Mononuclear cell (primary cell): ENCODE measurements around the gene PUS10. TPM values are rescaled to one million over a fixed set of nuclear protein-coding genes. Genes with fewer than 3 reads are reported as not detected.
A peak's percentile ranks its signal among the peaks of the same experiment; 100 is the strongest.
"Not testable (repeated sequence)": the region's sequence is repeated elsewhere in the genome, so short reads cannot be mapped to it uniquely, and the experiment has no call there.

Experiments
- H3K27me3 ChIP-seq: 2 replicates; pipeline ENCODE4 v1.6.0; 2011; ENCODE audit warnings: low read length, control low read depth; ENCODE audit not compliant: insufficient read depth
- H3K4me1 ChIP-seq: 2 replicates; pipeline ENCODE4 v1.5.1; 2011; ENCODE audit warnings: mild to moderate bottlenecking, low read length, control low read depth; ENCODE audit not compliant: insufficient read depth
- H3K4me3 ChIP-seq: 2 replicates; pipeline ENCODE4 v1.5.1; 2011; ENCODE audit warnings: mild to moderate bottlenecking, low read length, moderate library complexity
- H3K9me3 ChIP-seq: 2 replicates; pipeline ENCODE4 v1.5.1; 2011; ENCODE audit warnings: low read depth, mild to moderate bottlenecking, control low read depth, low read length
- total RNA-seq: library from RNA; depleted of rRNA; stranded (reverse); fragments of >200 nt; gene quantifications from one replicate; pipeline ENCODE4 v1.2.3, GENCODE V29; 2012

Gene PUS10
- total RNA-seq, 1 donor = 3.6 TPM

DNA sequence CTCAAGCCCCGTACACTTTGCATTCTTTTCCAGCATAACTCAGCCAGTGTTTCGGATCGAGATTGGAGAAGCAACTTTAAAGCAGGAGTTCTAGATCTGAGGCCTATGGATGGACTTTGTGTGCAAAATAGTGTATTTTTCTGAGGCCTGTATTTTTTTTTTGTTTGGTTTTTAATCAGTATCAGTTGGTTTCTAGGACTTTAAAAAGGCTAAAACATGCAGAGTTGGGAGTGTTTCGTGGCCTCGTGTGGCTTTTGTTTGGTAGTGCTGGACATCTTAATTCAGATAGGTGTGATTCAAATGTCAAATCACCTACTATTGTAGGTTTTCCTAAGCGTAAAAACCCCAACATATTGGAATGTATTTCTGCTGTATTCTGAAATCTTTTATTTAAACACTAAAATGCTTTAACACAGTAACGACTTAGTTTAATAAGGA, 282 bp upstream of the PUS10 start:
- peaks cover 33% of the 10 kb centered on the region for H3K4me1 ChIP-seq
- no peaks in the 10 kb centered on the region for H3K9me3 ChIP-seq
- H3K27me3 ChIP-seq = no peaks in the 10 kb centered on the region
- peak overlapping the region; percentile 88 for H3K4me3 ChIP-seq

DNA sequence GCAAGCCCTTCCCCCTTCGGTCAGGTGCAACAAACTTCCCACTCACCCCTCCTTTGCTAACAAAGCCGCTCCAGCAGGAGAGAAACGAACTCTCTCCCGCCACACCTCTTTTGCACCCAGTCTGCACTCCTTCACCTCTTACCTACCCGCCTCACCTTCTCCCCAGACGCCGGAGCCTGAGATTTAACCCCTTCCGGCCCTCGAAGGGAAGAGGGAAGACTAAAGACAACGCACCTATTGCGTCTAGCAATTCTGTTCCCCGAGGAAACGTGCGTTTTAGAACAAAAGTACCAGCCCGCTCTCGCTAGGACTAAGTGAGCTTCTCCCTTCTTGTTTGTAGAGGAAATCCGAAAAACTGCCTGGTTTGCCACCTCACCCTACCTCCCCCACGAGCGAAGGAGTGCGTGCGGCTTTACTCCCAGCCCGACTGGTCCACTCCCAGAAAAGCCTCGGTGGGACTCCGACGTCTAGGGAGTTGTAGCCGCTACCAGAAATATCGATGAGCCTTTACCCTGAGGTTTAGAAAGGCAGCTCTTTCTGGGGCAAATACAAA, 976 bp downstream of the PUS10 start:
- no peaks in the 10 kb centered on the region for H3K27me3 ChIP-seq
- peak overlapping the region; percentile 88 for H3K4me3 ChIP-seq

DNA sequence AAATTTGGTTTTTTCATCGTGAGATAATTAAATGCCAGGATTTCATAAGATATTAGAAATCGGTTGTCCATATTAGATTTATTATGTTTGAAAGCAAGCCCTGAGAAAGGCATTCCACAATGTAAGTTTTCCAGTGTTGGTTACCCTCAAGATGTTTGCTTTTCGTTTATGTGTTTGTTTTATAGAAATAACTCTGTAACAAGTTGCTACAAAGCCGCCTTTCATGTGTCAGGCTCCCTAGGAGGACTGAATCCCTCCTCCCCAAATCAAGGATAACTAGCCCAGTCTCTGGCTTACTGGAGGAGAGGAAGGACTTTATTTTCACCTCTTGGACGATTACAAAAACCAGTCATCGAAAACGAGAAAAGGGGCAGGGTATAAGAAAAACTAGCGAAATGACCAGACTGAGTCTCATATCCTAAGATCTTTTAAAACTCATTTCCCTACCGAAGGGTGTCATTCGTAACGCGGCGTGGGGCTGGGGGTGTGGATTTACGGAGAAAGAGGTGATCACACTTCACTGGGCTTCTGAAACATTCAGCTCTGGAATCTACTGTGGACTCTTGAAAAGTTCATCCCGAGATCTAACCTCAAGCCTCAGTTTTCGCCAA, 1.6 kb downstream of the PUS10 start:
- H3K9me3 ChIP-seq = no peaks in the 10 kb centered on the region
- H3K27me3 ChIP-seq = no peaks in the 10 kb centered on the region
- peaks cover 40% of the 10 kb centered on the region for H3K4me1 ChIP-seq
- peak overlapping the region; percentile 88 for H3K4me3 ChIP-seq

More for the DNA sequence above, 976 bp downstream of the PUS10 start:
- no peaks in the 10 kb centered on the region for H3K9me3 ChIP-seq
- H3K4me1 ChIP-seq = peaks cover 37% of the 10 kb centered on the region

DNA sequence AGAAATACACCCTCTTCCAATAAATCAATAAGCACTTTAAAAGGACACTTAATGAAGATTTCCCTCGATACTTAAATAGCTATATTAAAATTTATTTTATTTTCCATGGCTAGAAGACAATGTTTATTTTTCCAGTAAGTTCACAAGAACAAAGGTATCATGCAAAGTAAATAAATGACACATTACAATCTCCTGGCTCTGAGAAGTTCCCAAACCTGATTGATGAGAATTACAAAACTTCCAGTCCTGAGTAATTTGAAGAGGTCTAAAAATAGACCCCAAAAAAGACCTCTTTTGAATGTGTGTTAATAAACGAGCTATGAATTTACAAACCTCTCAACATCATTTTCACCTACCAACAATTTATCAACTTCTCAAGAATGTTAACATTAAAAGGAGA, 2.1 kb downstream of the PUS10 start:
- Histone ChIP-seq H3K4me3 (no peak overlapping the region), H3K4me1 (peaks cover 36% of the 10 kb centered on the region), H3K9me3 (no peaks in the 10 kb centered on the region), H3K27me3 (no peaks in the 10 kb centered on the region)

DNA sequence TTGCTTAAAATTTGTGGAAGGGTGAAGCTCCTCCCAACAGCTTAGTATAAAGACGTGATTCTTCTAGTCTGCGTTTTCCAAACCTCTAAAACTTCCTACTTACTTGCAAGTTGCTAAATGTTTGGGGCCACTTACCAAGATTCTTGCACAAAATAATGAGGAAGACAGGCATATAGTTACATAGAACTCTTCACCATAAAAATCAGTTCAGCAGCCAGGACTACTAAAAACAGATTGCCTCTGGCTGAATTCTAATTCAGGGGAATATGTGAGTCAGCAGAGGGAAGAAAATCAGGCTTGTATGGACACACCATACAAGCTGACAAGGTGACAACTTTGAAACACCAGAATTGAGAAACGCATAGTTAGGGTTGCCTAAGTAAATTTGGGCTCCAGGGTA, 3.3 kb downstream of the PUS10 start:
- Histone ChIP-seq H3K27me3 (no peaks in the 10 kb centered on the region), H3K4me1 (peaks cover 35% of the 10 kb centered on the region), H3K9me3 (no peaks in the 10 kb centered on the region), H3K4me3 (no peak overlapping the region)

DNA sequence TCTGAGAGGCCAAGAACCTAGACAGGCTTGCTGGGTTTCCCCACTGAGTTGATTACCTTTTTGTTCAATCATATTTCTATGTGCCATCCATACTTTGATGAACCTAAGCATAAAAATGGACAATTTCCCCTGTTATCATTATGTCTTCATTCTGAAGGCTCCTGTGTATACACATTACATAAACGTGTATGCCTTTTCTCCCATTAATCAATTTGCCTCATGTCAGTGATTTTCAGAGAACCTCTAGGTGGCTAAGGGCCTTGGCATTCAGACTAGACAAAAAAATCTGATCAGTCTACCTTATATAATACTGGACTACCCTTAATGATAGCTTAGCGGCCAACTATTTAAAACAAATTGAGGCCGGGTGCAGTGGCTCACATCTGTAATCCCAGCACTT, 4.7 kb downstream of the PUS10 start:
- peaks cover 31% of the 10 kb centered on the region for H3K4me1 ChIP-seq

DNA sequence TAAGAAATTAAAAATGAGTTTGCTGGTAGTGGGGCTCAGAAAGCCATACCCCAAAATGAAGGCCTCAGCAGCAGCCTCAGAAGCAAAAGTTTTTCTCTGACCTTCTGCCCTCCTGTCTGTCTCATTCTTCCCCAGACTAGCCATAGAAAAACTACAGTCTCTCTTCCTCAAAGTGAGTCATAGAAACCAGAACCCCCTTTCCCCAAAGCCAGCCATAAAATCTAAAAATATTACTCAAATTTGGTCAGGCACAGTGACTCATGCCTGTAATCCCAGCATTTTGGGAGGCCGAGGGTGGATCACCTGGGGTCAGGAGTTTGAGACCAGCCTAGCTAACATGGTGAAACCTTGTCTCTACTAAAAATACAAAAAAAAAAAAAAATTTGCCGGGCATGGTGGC, 5.8 kb downstream of the PUS10 start:
- H3K9me3 ChIP-seq, H3K4me3 ChIP-seq, H3K27me3 ChIP-seq: not testable (repeated sequence)
- H3K4me1 ChIP-seq = peaks cover 29% of the 10 kb centered on the region

More for the DNA sequence above, 4.7 kb downstream of the PUS10 start:
- H3K27me3 ChIP-seq = no peaks in the 10 kb centered on the region
- no peak overlapping the region for H3K4me3 ChIP-seq
- no peaks in the 10 kb centered on the region for H3K9me3 ChIP-seq

DNA sequence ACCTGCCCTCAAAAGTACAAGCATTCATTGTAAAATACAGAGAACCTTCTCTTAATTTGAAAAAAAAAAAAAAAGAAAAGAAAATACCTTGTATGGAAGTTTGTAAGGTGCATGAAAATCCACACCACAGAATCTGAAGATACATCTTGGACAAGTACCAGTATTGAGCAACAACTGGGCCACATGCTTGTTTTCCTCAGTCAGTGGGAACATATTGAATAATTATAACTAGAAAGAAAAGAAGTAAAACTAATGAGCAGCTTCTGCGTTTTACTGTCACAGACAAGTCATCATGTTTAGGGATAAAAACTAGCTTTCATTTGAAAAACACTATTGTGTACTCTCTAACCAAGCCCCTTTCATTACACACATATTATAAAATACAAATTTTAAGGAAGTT, 6.4 kb downstream of the PUS10 start:
- Histone ChIP-seq H3K9me3 (no peaks in the 10 kb centered on the region), H3K4me1 (peaks cover 29% of the 10 kb centered on the region)

DNA sequence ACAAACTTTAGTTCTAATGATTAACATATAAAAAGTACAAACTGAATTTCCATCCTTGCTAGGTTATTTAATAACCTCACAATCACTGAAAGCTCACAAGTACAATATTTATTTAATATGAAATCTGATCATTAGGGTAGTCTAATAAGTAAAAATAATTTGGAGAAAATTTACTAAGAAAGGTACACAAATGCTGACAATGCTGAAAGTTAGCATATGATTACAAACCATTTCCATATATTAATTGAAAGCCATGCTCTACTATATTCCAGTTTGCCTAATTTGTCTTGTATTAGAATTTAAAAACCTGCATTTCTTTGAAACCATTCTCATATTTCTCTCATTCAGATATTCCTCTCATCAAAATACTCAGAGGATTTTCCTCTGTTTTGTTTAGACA, 8.7 kb downstream of the PUS10 start:
- H3K4me3 ChIP-seq = no peak overlapping the region
- H3K9me3 ChIP-seq = no peaks in the 10 kb centered on the region
- H3K27me3 ChIP-seq = no peaks in the 10 kb centered on the region
- H3K4me1 ChIP-seq = peaks cover 13% of the 10 kb centered on the region

More for the DNA sequence above, 6.4 kb downstream of the PUS10 start:
- Histone ChIP-seq H3K4me3 (no peak overlapping the region), H3K27me3 (no peaks in the 10 kb centered on the region)

DNA sequence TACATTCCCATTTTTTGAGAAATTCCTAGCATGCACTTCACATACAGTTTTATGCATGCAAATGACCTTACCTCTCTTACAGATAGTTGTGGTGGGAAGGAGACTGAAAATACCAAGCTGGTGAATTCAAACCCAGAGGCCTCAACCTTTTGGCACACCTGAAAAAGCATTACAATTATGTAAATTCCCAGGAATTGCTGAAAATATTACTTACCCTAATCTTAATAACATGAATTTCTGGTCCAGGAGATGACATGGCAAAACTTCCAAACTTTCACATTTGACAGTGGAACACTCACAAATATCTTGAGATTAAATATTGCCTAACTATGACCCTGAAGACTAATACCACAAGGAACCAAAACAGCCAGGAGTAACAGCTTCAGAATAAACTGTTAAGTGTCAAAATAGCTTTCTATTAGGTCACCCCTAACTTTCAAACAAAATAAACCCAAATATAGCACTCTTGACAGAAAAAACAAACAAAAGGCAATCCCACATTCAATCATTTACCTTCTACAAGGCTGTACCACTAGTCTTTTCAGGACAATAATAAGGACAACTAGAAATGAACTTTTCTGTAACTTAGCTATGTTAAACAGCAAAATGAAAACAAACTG, 11.5 kb downstream of the PUS10 start:
- Histone ChIP-seq H3K27me3 (no peaks in the 10 kb centered on the region), H3K9me3 (no peaks in the 10 kb centered on the region), H3K4me3 (no peak overlapping the region)

DNA sequence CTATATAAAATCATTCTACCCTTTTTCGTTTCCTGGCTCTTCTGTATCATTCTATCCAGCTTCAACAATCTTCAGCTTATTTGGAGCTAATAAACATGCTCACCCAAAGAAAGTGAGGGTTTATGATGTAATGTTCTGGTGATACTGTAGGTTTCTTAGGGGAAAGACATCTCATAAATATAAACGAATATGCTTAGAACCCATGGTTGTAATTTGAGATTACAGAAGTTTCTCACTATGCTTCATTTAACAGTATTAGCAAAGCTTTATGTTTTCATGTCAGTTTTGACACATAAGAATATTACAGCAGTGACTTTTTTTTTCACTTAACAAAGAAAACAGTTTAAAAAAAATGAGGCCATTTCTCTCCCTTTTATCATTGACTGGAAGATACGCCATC, 12.3 kb downstream of the PUS10 start:
- Histone ChIP-seq H3K9me3 (no peaks in the 10 kb centered on the region), H3K4me3 (no peak overlapping the region), H3K4me1 (no peaks in the 10 kb centered on the region), H3K27me3 (no peaks in the 10 kb centered on the region)

More for the DNA sequence above, 11.5 kb downstream of the PUS10 start:
- peaks cover 1% of the 10 kb centered on the region for H3K4me1 ChIP-seq

DNA sequence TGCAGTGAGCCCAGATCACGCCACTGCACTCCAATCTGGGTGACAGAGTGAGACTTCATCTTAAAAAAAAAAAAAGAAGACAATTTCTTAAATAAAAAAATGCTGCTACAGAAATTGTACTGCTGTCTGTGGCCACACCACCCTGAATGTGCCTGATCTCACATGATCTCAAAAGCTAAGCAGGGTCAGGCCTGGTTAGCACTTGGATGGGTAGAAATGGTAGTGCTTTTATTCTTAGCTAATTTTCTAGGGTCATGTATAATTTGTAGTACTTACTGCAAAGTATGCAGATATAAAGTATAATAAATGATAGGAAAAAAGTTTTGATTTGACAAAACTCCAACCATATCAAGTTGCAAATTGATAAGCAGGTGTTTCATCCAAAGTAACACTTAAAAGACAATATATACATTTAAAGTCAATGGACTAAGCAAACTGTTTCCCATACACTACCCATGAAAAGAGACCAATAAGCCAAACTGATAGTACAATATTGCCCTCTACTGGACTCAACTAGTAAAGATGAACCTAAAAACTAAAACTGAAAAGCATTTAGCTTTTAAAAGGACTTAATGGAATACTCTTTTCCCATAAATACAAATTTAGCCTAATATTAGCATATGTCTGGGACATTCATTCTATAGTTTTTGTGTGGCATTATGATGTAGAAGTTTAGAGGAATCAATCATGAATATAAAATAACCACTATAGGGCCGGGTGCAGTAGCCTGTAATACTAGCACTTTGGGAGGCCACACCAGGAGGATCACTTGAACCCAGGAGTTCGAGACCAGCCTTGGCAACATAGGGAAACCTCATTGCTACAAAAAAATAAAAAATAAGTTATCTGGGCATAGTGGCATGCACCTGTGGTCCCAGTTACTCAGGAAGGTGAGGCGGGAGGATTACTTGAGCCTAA, 19.2 kb downstream of the PUS10 start:
- H3K4me3 ChIP-seq = no peak overlapping the region
- peaks cover 7% of the 10 kb centered on the region for H3K4me1 ChIP-seq
- H3K27me3 ChIP-seq = no peaks in the 10 kb centered on the region
- no peaks in the 10 kb centered on the region for H3K9me3 ChIP-seq

DNA sequence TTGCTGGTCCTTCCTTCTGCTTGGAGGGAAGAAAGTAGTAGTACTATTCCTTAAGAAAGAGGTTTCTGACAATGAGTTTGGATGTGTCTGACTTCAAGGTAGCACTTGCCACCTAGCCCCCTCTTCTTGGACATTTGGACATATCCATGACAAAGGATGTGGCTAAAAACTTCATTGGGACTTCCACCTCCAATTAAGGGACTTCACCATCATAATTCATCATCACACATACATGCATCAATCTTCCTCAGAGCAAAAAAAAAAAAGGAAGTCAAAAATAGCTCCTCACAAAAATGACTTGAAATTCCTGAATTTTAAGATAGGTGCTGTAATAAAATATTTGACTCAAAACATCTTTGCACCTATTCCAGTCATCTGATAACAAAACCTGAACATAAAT, 23.9 kb downstream of the PUS10 start:
- H3K4me3 ChIP-seq = no peak overlapping the region
- peaks cover 12% of the 10 kb centered on the region for H3K9me3 ChIP-seq
- H3K4me1 ChIP-seq = peaks cover 16% of the 10 kb centered on the region
- H3K27me3 ChIP-seq = no peaks in the 10 kb centered on the region

DNA sequence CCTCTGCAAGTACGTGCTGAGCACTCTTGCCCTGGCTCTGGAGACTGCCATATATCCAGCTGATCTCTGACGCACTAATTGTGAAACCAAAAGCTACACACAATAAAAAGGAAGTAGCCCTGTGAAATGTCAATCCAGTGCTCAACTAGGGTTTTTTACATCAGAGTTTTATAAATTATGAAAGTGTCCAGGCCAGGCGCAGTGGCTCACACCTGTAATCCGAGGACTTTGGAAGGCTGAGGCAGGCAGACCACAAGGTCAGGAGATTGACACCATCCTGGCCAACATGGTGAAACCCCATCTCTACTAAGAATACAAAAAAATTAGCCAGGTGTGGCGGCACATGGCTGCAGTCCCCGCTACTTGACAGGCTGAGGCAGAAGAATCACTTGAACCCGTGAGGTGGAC, 25.1 kb downstream of the PUS10 start:
- Histone ChIP-seq H3K4me1 (peaks cover 16% of the 10 kb centered on the region), H3K27me3 (no peaks in the 10 kb centered on the region), H3K9me3 (peaks cover 12% of the 10 kb centered on the region), H3K4me3 (no peak overlapping the region)

DNA sequence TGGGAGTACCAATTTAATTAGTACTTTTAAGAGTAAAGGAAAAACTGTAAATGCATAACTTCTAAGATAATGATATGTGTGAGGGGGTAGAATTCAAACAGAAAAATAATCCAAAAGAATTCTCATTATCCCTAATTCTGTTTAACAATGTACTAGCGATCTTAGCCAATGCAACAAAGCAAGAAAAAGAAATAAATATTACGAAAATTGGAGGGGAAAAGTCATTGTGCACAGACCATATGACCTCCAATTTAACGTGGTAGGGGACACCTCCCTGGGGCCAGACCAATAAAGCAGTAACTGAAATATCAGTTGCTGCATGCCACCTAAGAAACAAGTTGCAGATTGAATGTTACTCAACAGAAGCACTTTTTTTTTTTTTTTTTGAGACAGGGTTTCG, 26.4 kb downstream of the PUS10 start:
- Histone ChIP-seq H3K27me3 (no peaks in the 10 kb centered on the region), H3K4me3 (no peak overlapping the region), H3K4me1 (peaks cover 26% of the 10 kb centered on the region), H3K9me3 (peaks cover 12% of the 10 kb centered on the region)
